HG03064 (cell line): ENCODE measurements around the gene GUCD1.
A peak's percentile ranks its signal among the peaks of the same experiment; 100 is the strongest.
"Not testable (repeated sequence)": the region's sequence is repeated elsewhere in the genome, so short reads cannot be mapped to it uniquely, and the experiment has no call there.

Experiments used
- ATAC-seq: cut with Tn5 transposase; IDR thresholded peaks from one replicate; pipeline ENCODE4 v1.9.1; 2021; ENCODE audit warnings: low read depth; ENCODE audit not compliant: unreplicated experiment

The GUCD1 gene

DNA sequence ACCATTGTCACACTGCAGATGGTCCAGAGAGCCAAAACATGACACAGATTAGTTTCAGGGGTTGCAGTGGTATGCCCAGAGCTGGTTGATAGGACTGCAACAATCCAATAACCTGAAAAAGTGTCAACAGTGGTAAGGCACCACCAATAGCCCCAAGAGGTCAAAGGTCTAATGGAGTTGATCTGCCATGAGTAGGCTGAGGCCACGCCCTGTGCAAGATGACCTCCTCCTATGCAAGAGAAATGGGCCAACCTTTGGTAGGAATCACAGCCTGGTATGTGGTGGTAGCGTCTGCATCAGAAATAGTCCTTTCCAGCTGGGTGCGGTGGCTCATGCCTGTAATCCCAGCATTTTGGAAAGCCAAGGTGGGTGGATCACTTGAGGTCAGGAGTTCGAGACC, 19.6 kb downstream of the GUCD1 start:
- no peak for ATAC-seq

DNA sequence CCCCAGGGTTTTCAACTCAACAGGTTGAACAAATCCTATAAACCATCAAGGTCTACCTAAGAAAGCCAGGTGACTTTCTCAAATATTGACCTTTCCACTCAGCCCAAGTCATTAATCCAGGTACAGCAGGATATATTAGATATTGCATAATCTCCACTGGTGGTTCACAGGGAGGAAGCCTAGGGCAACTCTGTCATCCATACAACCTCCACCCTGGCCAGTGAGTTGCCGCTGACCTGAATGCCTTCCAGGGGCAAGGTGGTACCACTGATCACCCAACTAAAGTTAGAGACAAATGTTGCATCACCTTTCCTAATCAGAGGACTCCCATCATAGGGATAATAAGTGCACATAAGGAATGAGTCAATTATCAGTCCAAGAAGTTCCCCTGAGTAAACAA, 22.9 kb downstream of the GUCD1 start:
- ATAC-seq, result no peak

DNA sequence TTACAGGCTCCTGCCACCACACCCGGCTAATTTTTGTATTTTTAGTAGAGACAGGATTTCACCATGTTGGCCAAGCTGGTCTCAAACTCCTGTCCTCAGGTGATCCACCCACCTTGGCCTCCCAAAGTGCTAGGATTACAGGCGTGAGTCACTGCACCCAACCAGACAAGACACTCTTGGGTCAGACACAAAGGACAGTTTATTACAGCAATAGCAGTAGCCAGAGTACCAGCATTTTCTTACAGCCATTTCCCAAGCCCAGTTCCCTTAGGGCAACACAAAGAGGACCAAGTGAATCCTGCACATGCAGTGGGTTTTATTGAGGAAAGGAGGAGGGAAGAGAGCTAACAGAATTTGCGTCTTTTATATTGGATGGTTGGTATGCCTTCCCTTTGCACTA, 24.0 kb downstream of the GUCD1 start:
- ATAC-seq, result not testable (repeated sequence)

DNA sequence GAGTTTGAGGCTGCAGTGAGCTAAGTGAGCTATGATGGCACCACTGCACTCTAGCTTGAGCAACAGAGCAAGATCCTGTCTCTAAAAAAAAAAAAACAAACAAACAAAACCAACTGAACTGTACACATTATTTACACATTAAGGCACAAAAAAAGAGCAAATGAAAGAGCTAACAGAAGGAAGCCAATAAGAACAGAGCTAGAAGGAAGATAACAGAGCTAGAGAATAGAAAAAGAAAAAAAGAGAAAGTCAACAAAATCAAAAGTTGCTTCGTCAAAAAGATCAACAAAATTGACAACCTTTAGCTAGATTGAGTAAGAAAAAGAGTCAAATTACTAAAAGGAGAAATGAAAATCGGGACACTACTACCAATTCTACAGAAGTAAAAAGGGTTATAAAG, 25.0 kb downstream of the GUCD1 start:
- ATAC-seq, result no peak

DNA sequence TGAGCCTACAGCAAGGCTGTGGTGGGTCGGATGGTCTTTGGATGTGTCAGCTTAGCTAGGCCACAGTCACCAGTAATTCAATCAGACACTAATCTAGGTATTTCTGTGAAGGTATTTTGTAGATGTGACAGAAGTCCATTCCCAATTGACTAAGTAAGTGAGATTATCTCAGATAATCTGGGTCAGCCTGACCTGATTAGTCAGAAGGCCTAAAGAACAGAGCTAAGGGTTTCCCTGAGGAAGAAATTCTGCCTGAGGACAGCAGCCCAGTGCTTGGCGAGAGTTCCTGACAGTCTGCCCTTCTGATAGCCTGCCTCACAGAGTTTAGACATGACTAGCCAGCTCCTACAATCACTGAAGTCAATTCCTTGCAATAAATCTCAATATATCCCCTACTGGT, 28.7 kb downstream of the GUCD1 start:
- no peak for ATAC-seq

DNA sequence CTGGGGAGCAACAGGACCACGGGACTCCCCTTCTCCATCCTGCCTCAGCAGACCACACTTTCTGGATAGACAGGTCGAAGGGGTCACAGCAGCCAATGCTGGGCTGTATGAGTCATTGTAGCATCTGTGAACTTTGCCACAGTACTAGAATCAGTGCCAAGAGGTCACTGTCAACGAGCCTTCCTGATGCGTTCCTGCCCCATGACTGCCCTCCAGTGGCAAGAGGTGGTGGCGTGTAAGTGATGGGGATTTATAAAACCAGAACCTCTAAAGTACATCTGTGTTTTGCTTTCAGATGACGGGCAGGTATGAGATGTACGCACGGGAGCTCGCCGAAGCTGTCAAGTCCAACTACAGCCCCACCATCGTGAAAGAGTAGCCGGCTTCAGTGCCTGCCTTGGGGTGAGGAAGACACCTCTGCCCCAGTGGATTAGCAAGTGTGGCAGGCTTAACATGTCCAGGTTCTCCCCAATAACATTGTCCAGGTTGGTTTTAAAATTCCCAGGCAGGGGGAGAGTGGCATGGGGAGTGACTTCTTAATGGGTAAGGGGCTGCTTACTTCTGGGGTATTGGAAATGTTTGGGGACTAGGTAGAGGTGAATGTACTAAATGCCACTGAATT, 29.4 kb downstream of the GUCD1 start:
- peak; percentile 82 for ATAC-seq

DNA sequence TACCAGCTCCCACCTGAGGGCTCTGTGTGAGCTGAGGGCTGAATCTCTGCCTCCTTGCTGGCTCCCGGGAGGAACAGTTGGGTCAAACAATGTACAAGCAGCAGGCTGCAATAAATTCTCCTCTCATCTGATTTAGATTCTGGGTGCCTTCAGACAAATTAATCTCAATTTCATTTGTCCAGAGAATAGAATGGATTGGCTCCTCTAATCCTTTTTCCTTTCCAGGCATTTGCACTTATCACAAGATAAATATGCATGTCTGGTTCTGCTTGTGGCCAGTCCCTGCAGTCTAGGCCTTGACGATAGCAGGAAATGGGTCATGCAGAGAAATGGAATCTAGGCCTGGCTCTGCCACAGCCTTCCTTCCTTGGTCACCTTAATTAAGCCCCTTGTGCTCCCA, 31.1 kb downstream of the GUCD1 start:
- no peak for ATAC-seq

DNA sequence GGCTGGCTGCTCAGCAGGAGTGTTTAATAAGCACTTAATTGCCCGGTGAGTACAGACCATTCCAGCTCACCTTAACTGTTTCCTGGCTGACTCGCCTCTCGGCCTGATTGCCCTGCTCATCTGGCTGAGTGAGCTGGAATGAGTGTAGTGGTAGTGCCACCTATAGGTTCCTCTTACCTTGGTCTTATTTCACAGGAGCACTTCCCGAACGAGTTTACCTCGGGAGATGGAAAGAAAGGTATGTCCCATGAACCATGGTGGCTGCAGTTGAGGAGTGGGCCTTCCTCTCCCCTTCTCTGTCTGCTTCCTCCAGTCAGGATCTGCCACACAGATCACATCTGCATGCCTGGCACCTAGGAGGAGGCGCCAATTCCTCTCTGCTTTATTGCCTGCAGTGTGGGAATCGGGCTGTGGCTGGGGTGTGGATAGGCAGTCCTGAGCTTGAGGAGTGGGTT, 33.1 kb downstream of the GUCD1 start:
- no peak for ATAC-seq

DNA sequence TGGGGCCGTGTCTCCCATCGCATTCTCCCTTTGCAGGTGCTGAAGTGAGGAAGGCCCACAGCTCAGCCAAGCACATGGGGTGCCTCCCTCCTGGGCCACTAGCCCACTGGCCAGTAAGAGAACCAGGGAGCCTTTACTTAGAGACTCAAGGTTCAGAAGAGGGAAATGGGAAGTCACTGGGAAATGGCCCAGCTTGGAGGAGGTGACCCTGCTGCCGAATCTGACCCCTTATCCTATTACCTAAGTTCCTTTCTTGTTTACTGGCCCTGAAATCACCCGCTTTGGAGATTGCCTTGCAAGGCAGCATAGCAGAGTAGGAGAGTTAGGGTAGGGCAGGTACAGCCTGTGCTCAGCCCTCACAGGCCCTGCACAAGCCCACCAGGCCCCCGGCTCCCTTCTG, 35.4 kb downstream of the GUCD1 start:
- ATAC-seq, result no peak

DNA sequence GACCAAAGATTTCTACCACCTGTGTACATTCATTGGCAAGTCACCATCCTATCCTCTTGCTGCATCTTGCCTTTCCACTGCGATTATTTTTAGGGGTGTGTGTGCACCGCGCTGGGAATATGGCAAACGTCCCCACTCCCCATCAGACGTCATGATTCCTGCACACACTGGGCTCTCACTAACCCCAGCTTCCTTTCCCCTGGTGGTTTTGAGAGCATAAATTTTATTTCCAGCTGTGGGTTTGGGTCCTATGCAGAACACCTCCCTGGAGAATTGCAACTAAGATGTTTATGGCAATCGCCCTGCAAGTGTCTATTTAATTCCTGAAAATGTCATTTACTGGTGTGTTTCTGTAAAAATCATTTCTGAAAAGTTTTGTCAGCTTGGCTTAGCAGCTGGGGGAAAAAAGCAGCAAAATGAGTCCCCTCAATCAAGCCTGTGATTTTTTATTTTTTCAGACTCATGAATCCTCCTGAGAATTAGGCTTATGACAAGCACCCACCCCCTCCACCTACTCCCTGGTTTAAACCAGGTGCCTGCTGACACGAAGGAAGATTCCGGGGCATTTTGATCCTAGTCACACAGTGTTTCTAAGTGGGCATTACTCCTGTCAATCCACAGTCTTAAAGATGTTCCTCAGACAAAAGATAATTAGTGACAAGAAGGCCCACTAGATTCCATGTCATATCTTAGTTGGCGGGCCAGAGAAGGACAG, 36.0 kb downstream of the GUCD1 start:
- ATAC-seq, result no peak

DNA sequence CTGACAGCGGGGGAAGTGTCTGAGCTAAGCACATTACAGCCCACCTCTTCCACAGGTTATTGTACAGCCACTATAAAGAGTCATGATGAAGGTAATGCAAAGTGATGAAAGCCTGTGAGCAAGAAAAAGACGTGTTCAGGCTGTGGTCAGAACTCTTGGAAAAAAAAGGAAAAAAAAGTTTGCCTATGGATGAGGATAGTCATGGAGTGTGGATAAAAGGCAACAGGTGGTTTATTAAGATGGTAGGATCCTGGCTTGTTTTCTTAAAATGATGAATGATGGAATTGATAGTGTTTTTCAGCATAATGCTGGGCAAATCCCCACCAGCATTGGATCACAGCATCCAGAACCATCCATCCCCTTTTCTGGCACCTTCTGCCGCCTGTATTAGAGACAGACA, 36.7 kb downstream of the GUCD1 start:
- no peak for ATAC-seq

DNA sequence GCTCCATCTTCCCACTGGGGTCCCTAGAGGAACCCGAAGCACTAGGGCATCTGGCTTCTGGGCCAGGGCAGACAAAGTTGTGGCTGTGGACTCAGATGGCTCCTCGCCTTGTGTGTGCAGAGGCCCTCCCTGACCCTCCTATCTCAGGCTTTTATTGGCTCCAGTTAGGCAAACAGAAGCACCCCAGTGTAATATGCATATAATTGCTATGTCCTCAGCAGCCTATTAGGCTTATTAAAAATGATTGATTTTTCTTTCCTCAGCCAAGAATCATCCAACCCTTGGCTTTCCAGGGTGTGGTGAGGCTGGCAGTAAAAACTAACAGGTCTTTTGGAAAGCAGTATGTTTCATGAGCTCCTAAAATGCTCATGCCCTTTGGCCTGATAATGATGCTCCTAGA, 37.5 kb downstream of the GUCD1 start:
- no peak for ATAC-seq

DNA sequence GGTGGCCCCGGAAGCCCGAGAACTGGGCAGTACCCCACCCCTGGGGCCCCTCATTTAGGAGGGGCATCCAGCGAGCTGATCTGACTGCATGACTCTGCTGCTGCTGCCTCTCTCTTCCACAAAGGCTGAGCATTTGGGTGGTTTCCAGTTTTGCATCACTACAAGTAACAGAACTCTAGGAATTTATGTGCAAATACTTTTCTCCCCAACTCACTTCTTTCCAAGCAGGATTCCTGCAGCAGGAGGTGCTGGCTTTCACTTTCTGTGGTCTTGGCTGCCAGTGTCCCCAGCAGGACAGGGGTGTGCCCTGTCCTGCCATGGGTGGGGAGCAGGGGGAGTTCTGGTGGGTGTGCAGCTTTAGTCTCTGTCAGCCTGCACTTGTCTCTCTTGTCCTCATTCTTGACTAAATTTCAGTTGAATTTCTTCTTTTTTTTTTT, 38.6 kb downstream of the GUCD1 start:
- ATAC-seq, result no peak

DNA sequence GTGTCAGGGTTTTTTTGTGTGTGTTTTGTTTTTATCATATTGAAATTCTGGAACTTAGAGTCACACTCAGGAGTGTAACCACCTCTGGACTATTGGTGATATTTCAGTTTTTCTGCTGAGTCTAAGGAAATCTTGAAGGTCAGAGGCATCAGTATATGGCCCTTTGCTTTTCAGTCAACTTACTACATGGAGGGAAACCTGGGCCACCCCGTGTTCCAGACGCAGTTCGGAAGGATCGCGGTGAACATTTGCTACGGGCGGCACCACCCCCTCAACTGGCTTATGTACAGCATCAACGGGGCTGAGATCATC, 40.0 kb downstream of the GUCD1 start:
- ATAC-seq, result no peak

DNA sequence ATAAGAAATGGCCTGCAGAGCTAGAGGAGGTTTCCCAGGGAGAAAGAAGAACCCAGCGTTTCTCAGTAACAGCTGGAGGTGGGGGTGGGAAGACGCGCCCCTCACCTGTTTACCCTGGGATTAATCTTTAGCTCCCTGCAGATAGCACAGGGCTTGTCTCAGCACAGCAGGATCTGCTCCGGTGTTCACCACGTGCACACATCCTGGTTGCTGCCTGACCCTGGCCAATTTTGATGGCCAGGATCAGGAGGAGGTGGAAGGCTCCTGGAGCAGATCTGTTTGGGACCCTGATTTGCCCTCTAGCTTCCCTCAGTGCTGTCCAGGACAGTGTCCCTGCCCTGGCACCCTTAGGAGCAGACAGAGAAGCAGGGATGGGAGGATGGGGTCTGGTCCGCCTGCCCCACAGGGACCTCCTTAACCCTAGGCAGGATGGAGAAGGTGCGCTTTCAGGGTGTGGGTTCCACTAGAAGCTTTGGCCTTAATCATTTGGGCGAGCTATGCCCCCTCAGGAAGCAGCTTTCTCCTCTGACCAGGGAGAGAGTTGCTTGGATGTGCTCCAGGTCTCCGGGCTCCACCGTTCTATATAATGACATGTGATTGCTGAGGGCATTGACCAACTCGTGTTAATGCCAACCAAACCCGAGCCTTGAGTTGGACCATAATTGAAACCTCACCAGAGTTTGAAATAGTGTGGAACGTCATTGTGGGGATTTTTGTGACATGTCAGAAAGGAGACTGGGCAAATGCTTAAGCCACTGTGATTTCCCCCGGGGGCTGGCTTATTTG, 40.5 kb downstream of the GUCD1 start:
- ATAC-seq, result no peak

DNA sequence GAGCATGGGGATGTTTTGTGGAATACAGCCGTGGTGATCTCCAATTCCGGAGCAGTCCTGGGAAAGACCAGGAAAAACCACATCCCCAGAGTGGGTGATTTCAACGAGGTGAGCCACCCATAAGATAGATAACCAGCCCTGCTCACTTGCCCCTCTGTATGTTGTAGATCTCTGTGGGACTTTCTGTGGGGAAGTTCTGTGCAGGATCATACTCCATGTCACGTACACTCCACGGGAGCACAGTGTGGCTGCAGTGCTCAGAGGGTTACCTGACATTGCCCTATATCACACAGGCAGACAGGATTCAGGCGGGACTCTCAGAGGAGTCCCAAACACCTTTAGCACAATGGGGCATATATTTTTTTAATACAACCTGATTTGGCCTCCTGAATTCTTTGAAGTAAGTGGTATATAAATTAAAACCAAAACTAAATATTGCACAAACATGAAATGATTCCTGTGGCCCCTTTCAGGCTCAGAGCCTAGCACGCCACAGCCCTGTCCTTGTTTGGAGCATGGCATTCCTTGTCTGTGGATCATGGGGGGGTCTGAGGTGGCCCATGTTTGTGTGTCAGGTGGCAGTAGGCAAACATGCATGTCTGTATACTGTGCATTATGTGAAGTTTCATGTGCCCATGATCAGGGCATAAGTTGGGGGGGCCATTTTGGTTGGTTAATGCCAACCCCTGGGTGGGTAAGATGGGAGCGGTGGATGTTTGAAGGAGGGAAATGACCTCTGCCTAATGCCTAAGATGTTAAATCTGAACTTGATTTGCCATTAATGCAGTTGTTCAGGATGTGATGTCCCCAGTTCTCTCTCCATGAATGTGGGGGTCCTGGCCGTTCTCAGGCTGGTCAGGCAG, 41.3 kb downstream of the GUCD1 start:
- no peak for ATAC-seq

DNA sequence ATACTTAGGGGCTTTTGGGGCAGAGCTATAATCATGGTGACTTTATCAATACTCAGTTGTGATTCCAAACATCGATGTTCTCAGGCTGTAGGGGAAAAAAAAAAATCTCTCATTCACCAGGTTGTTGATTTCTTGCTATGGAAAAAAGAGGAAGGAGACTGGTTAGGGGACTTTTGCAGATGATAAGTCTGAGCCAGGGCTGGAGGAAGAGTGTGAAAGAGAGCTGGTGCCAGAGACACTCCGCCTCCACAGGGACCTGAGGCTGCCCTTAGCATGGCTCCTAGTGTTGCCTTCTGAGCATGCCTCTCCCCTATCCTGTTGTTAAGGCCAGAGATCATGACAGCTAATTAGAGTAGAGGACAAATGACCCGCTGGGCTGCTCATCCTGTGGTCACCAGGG, 42.9 kb downstream of the GUCD1 start:
- no peak for ATAC-seq

DNA sequence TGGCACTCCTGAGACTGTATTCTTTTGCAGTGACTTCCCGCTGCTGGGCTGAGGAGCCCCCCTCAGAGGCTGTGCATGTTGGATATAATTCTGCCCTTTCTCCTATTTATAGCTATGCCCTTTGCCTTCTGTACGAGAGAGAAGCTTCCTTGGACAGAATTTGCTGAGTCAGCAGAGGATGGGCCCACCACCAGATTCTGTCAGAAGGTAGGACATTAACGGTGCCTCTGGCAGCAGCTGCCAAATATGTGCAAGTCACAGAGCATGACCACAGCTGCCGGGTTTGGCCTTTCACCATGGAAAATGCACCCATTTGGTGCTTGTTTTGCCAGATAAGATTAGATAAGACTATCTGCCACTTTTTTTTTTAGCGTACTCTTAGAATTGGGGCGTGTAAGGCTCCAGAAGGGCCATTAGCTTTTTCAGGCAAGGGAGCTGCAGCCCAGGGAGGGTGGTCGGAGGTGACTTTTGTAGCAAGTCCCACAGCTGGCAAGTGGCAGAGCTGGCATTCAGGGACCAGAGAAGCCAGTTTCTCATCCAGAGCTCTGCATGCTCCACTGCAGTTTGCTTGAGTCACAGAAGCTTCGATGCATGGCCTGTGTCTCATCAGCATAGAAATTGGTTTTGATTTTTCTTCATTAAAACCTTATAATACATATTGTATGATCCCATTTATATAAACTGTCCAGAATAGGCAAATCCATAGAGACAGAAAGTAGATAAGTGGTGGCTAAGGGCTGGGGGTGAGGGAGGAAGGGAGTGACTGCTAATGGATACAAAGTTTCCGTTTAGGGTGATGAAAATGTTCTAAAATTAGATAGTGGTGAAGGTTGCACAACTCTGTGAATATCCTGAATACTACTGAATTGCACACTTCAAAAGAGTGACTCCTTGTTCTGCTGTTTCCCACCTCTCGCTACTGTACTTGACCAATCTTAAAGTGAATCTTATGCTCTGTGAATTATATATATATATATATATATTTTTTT, 44.0 kb downstream of the GUCD1 start:
- ATAC-seq, result no peak

DNA sequence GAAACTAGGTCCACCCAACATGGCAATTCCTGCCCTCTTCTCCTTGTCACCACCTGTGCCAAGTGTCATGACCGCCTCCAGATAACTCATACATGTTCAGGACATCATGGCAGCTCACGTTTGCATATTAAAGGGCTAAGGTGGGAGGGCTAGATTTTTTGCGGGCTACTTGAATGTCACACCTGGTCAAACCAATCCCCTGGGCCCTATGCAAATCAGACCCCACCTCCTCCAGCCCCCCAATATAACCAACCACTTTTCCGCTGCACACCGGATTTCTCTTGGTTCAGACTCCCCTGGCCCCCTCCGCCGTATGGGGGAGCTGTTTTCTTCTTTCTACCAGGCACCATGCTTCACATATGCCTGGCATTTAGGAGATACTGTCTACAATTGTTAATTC, 47.2 kb downstream of the GUCD1 start:
- no peak for ATAC-seq
